ENCODE data around the gene ODF4.
A peak's percentile ranks its signal among the peaks of the same experiment; 100 is the strongest.

ODF4 gene, protein sequence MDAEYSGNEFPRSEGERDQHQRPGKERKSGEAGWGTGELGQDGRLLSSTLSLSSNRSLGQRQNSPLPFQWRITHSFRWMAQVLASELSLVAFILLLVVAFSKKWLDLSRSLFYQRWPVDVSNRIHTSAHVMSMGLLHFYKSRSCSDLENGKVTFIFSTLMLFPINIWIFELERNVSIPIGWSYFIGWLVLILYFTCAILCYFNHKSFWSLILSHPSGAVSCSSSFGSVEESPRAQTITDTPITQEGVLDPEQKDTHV

DNA sequence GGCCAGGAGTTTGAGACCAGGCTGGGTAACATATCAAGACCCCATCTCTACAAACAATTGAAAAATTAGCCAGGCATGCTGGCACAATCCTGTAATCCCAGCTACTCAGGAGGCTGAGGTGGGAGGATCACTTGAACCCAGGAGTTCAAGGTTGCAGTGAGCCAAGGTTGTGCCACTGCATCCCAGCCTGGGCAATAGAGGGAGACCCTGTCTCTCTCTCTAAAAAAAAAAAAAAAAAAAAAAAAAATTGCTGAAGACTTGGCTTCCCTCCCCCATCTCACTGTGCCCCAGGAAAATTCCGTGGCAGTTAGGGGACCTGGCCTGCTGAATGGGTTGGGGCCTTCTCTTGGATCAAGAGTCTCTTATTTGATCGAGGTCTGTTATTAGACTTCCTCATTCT lies at the start of gene ODF4:
TSS of gene ODF4 (plus strand) at position 301 of the 400 bp plus-strand sequence. CDS start 212 bp downstream, outside the sequence.
- DNase-seq = no peak

DNA sequence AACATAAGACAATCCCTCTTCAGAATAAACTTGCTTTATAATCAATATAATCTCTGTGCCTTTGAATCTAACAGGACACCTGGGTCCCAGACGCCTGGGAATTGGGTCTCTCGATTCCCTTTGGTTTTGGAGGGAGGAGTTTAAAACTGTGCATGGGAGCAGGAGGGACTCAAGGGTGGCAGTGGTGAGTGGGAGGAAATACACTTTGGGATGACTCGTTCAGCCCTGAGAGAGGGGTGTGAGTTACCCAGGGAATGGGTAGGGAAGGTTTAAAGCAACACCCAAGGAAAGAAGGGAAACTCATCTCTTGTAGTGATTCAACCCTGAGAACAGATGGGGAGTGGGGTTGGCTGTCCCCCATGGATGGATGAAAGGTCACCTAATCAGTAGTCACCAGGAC lies 49.6 kb upstream of the ODF4 start:
- no peak for DNase-seq

DNA sequence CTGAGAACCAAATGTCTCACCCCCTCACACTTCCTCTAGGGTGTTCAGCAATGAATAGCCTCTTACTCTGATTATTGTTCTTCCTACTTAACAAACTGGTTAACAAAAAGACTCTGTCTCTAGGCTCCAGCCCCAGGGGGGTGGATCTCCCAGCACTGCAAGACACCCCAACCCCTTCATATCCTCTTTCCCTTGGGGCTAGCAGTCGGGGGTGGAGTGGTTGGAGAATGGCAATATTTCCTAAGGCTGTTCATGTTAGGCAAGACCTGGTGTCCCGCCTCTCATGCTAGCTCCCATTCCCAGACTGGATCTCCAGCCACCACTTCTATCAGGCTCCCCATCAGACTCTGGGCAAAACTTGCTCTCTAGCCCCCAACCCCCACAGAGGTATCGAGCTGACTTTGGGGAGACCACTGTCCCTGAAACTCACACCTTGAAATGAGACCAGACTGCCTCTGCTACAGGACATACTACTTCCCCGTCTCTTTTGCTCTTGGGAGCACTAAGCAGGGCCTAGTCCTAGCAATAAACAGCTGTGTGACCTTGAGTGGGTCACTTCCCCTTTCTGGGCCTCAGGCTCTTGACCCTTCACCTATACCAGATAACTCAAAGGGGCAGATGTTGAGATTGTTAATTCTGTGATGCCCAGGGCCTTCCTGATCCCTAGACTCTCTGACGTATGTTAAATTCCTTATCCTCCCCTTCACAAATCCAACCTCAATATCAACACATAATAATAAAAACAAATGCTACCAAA lies 46.8 kb upstream of the ODF4 start:
- no peak for DNase-seq

DNA sequence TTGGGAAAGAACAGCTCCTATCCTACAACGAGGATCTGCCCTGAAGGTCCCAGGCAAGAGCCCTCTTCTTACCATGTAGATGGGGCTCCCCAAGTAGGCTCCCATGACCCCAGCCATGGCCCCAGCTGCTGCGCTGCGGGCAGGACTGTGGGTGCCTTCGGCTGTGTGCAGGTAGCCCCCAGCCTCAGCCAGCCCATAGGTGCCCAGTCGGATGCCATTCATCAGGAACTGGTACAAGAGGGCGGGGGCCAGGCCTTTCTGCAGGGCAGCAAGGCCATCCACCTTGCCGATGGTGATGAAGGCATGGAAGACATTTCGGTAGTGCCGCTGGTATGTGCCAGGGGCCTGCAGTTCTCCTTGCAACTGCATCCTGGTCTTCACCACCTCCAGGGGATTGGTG lies 45.3 kb upstream of the ODF4 start:
- DNase-seq = no peak

DNA sequence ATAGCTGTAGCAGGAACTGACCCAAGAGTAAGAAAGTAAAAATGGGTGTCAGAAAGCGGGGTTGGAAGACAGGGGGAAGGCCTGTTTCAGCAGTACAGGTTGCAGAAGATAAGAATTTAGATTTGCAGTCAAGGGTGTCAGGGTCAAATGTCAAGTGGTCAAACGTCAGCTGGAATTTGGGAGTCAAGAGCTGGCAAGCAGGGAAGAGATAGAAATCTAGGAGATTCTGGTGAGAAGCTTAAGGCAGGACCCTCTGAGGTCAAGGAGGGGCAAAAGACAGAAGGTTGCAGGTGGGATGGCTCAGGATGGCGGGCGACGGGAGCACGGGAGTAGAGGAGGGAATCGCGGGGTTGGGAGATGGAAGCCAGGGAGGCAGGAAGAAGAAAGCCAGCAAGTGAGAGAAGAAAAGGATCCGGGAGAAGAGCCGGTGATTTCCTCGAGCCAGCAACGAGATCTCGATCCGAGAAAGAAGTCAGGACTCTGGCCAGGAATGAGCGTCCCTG lies 44.8 kb upstream of the ODF4 start:
- DNase-seq = no peak

DNA sequence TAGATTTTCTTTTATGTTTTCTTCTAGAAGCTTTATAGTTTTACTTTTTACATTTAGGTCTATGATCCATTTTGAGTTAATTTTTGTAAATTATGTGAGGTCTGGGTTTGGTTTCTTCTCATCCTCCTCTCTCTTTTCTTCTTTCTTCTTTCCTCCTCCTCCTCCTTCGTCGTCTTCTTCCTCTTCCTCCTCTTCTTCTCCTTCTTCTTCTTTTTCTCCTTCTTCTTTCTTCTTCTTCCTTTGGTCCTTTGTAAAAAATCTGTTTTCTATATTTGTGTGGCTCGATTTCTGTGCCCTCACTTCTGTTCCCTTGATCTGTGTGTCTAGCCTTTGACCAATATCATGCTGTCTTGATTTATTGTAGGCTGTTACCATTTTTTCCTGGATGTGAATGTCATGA lies 39.4 kb upstream of the ODF4 start:
- DNase-seq = no peak

DNA sequence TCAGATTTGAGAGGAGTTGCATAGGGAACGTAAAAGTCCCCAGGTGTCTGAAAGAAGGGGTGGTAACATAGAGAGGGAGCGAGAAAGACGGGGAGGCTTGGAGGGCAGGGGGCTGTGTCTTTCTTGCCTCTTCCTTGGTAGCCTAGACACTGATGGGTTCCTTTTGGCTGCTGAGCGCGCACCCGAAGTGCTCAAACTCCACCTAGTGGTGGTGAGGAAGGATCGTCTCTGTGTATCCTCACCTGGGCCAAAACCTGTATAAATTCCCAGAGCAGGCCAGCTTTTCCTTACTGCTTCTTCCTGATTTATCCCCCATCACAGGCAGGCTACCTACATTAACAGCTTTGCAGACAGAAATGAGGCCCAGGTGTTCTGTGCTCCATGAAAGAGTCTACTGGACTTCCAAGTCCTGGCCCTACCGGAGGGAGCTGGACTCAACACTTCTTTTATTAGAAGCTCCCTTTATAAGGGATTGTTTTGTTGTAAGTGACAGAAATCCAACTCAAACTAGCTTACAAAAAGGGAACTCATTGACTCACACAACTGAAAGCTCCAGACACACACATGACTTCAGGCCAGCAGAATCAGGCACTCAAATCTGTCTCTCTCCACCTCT lies 38.9 kb upstream of the ODF4 start:
- peak; percentile 60 for DNase-seq

DNA sequence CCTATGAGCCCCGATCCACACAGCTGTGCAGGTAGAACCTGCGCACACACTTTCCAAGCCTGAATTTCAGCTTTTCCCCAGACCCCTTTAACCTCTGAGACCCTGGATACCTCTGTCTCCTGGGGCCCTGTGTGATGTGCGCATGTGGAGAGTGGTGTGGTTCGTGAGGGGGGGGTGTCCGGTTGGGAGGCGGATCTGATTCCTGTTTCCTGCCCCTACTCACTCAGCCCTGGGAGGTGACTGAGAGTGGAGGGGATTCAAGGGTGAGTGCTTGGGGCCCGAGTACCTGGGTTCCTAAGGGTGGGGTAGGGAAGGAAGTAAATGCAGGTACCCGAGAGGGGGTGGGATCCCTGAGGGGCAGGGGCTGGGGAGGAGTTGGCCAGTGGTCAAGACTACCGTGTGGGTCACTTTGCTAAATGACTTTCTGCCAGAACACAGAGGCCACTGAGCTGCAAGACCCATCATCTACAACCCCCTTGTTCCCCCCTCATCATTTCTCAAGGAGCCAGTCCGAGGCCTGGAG lies 29.0 kb upstream of the ODF4 start:
- no peak for DNase-seq

DNA sequence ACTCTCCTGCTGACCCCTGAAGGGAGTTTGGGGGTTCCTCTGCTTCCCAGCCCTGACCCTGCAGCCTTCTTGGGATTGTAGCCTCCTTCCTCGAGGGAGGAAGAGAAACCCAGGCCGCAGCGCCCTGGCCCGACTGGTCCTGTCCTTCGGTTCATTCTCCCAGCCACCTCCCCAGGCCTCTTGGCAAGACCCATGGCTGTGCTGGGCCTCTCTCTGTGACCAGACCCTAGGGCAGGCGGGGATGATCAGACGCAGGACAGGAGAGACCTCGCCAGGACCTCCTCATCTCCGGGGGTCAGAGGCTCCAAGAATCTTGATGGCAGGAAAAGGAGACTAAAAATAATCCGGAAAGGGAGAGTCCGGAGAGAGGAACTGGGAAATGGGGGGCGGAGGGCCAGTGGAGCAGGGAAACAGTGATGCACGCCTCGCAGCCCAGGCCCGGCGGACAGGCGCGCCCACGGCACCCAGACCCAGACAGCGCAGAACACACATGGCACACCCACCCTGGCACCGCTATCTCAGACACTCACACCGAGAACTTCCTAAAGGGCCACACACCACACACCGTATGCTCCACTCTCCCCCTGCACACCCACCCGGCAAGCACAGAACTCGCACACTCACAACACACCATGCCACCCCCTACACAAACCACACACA lies 28.4 kb upstream of the ODF4 start:
- no peak for DNase-seq

DNA sequence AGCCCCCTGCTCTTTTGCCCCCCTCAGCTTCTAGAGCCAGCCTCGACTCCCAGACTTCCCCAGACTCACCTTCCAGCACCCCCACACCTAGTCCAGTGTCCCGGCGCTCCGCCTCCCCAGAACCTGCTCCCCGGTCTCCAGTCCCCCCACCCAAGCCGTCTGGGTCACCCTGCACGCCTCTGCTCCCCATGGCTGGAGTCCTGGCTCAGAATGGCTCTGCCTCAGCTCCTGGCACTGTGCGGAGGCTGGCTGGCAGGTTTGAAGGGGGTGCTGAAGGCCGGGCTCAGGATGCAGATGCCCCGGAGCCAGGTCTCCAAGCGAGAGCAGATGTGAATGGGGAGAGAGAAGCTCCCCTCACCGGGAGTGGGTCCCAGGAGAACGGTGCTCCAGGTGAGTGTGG lies 27.4 kb upstream of the ODF4 start:
- no peak for DNase-seq

DNA sequence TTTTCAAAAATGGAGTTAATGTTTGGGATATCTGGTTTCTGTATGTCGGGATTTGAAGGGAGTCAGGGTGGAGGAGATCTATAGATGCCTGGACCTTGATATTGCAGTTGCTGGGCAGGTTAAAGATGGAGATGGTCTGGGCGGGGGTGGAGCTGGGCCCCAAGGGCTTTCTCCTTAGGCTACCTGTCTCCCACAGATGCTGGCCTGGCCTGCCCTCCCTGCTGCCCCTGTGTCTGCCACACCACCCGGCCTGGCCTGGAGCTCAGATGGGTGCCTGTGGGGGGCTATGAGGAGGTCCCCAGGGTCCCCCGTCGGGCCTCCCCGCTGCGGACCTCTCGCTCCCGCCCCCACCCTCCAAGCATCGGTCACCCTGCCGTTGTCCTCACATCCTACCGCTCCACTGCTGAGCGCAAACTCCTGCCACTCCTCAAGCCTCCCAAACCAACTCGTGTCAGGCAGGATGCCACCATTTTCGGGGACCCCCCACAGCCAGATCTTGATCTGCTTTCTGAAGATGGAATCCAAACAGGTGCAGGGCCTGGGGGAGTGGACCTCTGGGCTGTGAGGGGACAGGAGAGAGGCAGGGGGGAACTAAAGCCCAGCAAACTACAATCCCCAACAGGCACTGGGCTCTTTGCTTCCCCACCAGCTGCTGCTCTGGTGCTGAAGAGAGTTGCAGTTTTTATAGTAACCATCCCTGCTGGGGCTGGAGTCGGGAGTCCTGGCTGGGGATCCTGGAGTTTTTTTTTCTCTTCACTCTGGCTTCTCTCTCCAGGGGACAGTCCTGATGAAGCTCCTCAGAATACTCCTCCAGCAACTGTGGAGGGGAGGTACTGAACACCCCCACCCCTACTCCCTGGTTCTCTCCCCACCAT lies 26.7 kb upstream of the ODF4 start:
- no peak for DNase-seq

DNA sequence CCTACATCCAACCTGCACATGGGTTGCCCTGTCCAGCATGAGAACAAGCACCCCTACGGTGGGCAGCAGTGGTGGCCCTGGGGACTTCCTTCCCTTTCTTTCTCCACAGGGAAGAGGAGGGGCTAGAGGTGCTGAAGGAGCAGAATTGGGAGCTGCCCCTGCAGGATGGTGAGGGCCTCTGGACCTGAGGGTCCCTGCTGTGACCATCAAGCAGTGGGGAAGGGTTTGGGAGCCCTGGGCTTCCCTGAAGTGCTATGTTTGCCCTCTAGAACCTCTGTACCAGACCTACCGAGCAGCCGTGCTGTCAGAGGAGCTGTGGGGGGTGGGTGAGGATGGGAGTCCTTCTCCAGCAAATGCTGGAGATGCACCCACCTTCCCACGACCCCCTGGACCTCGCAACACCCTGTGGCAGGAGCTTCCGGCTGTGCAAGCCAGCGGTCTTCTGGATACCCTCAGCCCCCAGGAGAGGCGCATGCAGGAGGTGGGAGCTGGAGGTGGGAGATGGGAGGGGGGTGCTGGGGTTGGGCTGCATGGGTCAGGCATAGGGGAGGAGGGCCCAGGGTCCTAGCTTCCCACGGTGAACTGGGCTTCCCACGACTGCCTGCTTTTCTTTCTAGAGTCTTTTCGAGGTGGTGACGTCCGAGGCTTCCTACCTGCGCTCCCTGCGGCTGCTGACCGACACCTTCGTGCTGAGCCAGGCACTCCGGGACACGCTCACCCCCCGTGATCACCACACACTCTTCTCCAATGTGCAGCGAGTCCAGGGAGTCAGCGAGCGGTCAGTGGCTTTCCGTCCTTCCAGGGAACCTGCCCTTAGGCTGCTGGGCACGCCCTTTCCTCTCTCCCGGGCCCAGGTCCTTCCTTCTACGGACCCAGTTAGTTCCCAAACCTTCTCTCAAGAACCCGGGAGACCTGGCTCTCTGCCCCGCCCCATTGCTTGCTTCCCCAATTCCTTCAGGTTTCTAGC lies 24.6 kb upstream of the ODF4 start:
- DNase-seq = no peak

DNA sequence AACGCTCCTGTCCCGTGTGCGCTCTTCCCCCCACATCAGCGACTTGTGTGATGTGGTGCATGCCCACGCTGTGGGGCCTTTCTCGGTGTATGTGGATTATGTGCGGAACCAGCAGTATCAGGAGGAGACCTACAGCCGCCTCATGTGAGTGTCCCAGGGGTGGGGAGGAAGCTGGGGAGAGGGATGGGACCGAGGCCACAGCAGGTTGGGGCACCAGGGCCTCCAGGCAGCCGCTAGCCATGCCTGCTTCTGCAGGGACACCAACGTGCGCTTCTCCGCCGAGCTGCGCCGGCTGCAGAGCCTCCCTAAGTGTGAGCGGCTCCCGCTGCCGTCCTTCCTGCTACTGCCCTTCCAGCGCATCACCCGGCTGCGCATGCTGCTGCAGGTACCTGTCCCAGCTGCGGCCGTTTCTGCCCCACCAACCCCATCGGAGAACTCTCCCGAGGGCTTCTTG lies 23.8 kb upstream of the ODF4 start:
- DNase-seq = no peak

DNA sequence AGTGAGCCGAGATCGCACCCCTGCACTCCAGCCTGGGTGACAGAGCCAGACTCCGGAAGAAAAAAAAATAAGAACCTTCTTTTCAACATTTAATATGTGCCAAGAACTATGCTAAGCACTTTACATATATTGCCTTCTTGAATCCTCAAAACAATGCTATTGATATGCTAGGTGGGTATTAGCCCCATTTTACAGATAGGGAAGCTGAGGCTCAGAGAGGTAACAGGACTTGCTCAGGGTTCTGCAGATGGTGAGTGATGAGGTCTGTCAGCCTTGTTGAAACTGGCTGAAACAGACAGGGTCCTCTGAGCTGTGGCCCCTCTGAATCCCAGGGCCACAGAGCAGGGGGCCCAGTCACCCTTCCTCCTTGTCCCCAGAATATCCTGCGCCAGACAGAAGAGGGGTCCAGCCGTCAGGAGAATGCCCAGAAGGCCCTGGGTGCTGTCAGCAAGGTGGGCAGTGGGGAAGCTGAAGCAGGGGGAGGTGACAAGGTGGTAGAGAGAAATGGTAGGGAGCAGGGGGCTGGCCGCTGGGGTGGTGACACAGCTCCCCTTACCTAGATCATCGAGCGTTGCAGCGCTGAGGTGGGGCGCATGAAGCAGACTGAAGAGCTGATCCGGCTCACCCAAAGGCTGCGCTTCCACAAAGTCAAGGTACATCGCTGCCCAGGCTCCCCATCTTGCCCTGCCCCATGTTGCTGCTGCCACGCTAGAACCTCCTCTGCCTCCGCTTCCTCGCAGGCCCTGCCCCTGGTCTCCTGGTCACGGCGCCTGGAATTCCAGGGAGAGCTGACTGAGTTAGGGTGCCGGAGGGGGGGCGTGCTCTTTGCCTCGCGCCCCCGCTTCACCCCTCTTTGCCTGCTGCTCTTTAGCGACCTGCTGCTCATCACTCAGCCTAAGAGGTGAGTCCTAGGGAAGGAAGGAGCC lies 21.4 kb upstream of the ODF4 start:
- no peak for DNase-seq

DNA sequence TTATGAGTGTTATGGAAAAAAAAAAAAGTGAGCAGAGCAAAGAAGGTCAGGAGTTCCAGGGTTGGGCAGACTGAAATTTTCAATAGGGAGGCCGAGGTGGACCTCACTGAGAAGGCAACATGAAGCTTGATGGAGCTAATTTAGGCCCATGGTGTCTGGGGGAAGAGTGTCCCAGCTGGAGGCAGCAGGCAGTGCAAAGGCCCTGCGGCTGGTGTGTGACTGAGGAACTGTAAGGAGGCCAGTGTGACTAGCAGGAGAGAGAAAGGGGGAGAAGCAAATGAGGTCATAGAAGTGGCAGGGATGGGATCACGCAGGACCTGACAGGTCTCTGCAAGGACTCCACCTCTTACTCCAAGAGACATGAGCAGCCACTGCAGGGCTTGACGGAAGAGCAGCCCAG lies 19.4 kb upstream of the ODF4 start:
- no peak for DNase-seq

DNA sequence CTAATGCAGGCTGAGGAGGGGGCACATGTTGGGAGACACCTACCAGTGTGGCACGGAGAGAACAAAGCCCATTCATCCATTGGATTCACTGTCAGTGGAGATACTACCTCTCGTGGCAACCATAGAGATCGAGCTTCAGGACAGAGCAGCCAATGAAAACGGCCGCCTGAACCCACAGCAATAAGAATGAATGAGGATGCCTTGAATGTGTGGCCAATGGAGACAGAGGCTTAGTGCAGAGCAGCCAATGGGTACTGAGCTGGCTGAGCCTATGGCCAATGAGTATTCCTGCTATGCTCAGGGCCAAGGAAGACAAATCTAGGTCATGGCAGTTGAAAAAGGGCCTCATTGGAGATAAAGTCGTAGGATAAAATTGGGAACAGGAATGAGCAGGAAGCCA lies 18.6 kb upstream of the ODF4 start:
- DNase-seq = no peak

DNA sequence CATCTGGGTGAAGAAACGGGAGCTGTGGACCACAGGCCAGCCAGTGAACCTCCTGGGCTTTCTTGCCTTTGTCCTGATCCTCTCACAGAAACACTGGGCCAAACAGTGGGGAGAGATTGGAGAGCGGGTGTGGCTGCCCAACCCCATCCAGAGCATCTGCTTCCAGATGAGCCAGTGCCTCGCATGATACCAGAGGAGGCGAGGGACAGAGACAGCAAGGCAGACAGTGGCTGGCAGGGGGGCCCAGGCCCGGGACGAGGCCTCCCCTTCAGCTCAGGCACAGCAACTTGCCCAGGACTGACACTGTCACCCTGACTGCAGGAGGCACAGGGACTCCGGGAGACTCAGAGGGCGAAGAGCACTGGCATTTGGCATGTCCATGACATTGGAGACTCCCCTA lies 17.6 kb upstream of the ODF4 start:
- no peak for DNase-seq

DNA sequence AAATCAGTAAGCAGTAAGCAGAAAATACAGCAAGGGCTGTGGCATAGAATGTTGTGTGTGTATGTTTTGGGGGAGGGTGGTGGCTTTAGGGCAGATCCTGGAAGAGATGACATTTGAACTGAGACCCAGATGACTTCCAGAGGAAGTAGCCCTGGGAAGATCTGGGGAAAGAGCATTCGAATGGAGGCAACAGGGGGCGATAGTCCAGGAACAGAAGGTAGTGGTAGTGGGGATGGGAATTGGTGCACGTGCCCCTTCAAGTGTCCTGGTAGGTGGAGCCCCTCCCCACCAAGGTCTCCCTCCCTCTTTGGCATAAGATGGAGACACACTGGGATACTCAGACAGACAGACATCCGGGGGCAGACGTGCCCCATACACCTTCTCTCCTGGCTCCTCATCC lies 15.5 kb upstream of the ODF4 start:
- no peak for DNase-seq

DNA sequence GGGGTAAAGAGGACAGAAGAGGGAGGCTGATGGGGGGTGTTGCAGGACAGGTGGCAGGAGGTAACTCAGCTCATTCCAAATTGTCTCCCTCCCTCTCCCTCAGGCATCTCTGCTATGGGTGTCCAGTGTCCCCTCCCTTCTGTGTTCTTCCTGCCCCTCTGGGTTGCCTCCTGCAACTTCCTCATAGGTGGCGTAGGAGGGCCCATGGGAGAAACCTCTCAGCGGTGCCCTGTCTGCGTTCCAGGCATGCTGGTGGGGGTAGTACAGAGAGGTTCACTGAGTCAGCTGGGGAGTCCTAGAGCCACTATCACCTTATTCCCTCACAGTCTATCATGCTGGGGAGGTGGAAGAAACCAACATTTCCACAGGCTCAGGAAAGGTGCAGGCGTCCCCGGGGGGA lies 14.7 kb upstream of the ODF4 start:
- no peak for DNase-seq

All from activated naive CD4-positive, alpha-beta T cell treated with Interleukin-2 at 50 U/mL for 16 hours (primary cell).